Endothelial cell of umbilical vein (primary cell): ENCODE measurements around the gene MAP3K10. TPM values are rescaled to one million over a fixed set of nuclear protein-coding genes. Genes with fewer than 3 reads are reported as not detected.

Source experiments
- BruUV-seq: library from RNA; stranded (reverse); fragments of 400-500 nt; replicated peaks from 2 replicates; lab custom pipeline; 2021; lab: Mats Ljungman, UMichigan
- CTCF ChIA-PET: fragments of 300-600, 350-600 bp; sonication (Branson Sonifier 250); formaldehyde crosslinking; loops from one replicate; lab custom pipeline; 2021; ENCODE audit warnings: antibody characterized with exemption, inconsistent platforms; lab: Charles Lee
- POLR2A ChIA-PET: fragments of 300-600, 350-600 bp; sonication (Branson Sonifier 250); formaldehyde crosslinking; loops from one replicate; lab custom pipeline; 2021; ENCODE audit warnings: antibody characterized with exemption, inconsistent platforms; lab: Charles Lee
- DNase-seq: peaks from one replicate; pipeline ENCODE4 v3.0.0-alpha.2; 2011; ENCODE audit warnings: low read depth, low spot score
- FAIRE-seq: peaks from 2 replicates; lab custom pipeline; 2011; peaks lifted over from hg19 to GRCh38; lab: Jason Lieb, UNC
- H2AFZ ChIP-seq: 2 replicates; pipeline ENCODE4 v1.6.0; 2012; ENCODE audit warnings: low read depth, low read length, control low read depth, inconsistent platforms
- H3K27ac ChIP-seq: 2 replicates; pipeline ENCODE4 v1.5.1; 2011; ENCODE audit warnings: low read depth, mild to moderate bottlenecking, control low read depth, low read length, moderate library complexity; ENCODE audit not compliant: insufficient read depth
- H3K27me3 ChIP-seq, 2 experiments: 2 replicates each; pipeline versions ENCODE4 v1.6.0 to v1.6.1; 2011; ENCODE audit warnings: low read length in 2 of 2, mixed read lengths in 1 of 2; ENCODE audit not compliant: control insufficient read depth in 2 of 2, insufficient read depth in 2 of 2
- H3K36me3 ChIP-seq, 2 experiments: 2 replicates in 1 of 2; 3 replicates in 1 of 2; pipeline ENCODE4 v1.5.1; 2011; ENCODE audit warnings: low read length in 2 of 2, mild to moderate bottlenecking in 1 of 2, moderate library complexity in 1 of 2; ENCODE audit not compliant: control insufficient read depth in 2 of 2, insufficient read depth in 2 of 2; ENCODE audit errors: extremely low read depth in 1 of 2
- H3K4me1 ChIP-seq: 3 replicates; pipeline ENCODE4 v1.5.1; 2011; ENCODE audit warnings: mild to moderate bottlenecking, low read length; ENCODE audit not compliant: control insufficient read depth, insufficient read depth; ENCODE audit errors: extremely low read depth
- H3K4me2 ChIP-seq: 2 replicates; pipeline ENCODE4 v1.6.1; 2011; ENCODE audit warnings: low read length, control low read depth, mixed read lengths; ENCODE audit not compliant: insufficient read depth
- H3K4me3 ChIP-seq, 3 experiments: fragments of 200-600 bp in 1 of 3; sonication (generic), shearing (Covaris generic) in 1 of 3; replicated peaks in 1 of 3; 2 replicates each; pipeline ENCODE4 v1.5.1; 2011 to 2016; ENCODE audit warnings: control low read depth in 3 of 3, low read length in 3 of 3, mild to moderate bottlenecking in 2 of 3, inconsistent platforms in 1 of 3, low read depth in 1 of 3, moderate library complexity in 1 of 3; ENCODE audit not compliant: insufficient read depth in 1 of 3
- H3K79me2 ChIP-seq: 2 replicates; pipeline ENCODE4 v1.6.0; 2012; ENCODE audit warnings: low read length, inconsistent platforms; ENCODE audit not compliant: control insufficient read depth, insufficient read depth
- H3K9ac ChIP-seq: replicated peaks from 2 replicates; pipeline ENCODE3; 2011; ENCODE audit warnings: low read length, control low read depth; ENCODE audit not compliant: insufficient read depth; ENCODE audit errors: extremely low read depth
- H3K9me1 ChIP-seq: replicated peaks from 3 replicates; pipeline ENCODE4 v1.6.0; 2011; ENCODE audit warnings: mild to moderate bottlenecking, low read length; ENCODE audit not compliant: control insufficient read depth, insufficient read depth; ENCODE audit errors: extremely low read depth
- H3K9me3 ChIP-seq: replicated peaks from 2 replicates; pipeline ENCODE4 v1.5.1; 2012; ENCODE audit warnings: low read length, inconsistent platforms; ENCODE audit not compliant: control insufficient read depth, insufficient read depth
- H4K20me1 ChIP-seq: replicated peaks from 2 replicates; pipeline ENCODE3; 2011; ENCODE audit warnings: mild to moderate bottlenecking, low read length; ENCODE audit not compliant: control insufficient read depth, insufficient read depth; ENCODE audit errors: extremely low read depth
- EZH2 ChIP-seq: IDR thresholded peaks from 2 replicates; pipeline ENCODE4 v1.6.1; 2012; ENCODE audit warnings: borderline replicate concordance, low read depth, mild to moderate bottlenecking, moderate library complexity, low read length, inconsistent platforms; ENCODE audit not compliant: severe bottlenecking
- FOS ChIP-seq: IDR thresholded peaks from 2 replicates; pipeline ENCODE4 v1.6.1; 2011; ENCODE audit warnings: mild to moderate bottlenecking, low read length, moderate library complexity, borderline replicate concordance; ENCODE audit not compliant: insufficient read depth
- GATA2 ChIP-seq: IDR thresholded peaks from 2 replicates; pipeline ENCODE4 v1.7.0; 2011; ENCODE audit warnings: low read depth, mild to moderate bottlenecking, moderate library complexity, mixed read lengths, low read length; ENCODE audit not compliant: insufficient read length, insufficient read depth
- MAX ChIP-seq: IDR thresholded peaks from 2 replicates; pipeline ENCODE4 v1.6.1; 2011; ENCODE audit not compliant: insufficient read depth, insufficient read length
- MYC ChIP-seq: IDR thresholded peaks from one replicate; pipeline ENCODE4 v1.6.1; 2011; ENCODE audit warnings: mild to moderate bottlenecking, low read depth, low read length
- POLR2A ChIP-seq: IDR thresholded peaks from 2 replicates; pipeline ENCODE4 v1.6.1; 2012; ENCODE audit warnings: low read depth, mild to moderate bottlenecking, control low read depth, low read length
- POLR2AphosphoS5 ChIP-seq: IDR thresholded peaks from 2 replicates; pipeline ENCODE4 v1.6.1; 2012; ENCODE audit warnings: low read depth, mild to moderate bottlenecking, control low read depth, low read length, moderate library complexity; ENCODE audit not compliant: insufficient read depth
- dilution Hi-C: fragments of 300-500 bp; cut with MboI; formaldehyde crosslinking; loops from one replicate; pipeline ENCODE4 v1.15.0; 2019; ENCODE audit warnings: low sequenced_read_pairs; ENCODE audit not compliant: extremely low pct_ligation_motif_present
- intact Hi-C: fragments of 100-400 bp; cut with micrococcal nuclease; formaldehyde crosslinking; loops from one replicate; pipeline ENCODE4 v1.10.0; 2022
- polyA plus RNA-seq, 4 experiments: library from polyadenylated mRNA; depleted of rRNA in 3 of 4; stranded (reverse) in 3 of 4; unstranded in 1 of 4; fragments of >200 nt; gene quantifications; 2 replicates each; pipeline versions ENCODE4 v1.2.1 to v1.2.3, GENCODE V29; 2011 to 2012; ENCODE audit warnings: missing spikeins in 1 of 4
- total RNA-seq: library from RNA; stranded (reverse); gene quantifications from 2 replicates; pipeline ENCODE4 v1.2.3, GENCODE V29; 2021
- TF ChIP-seq, protein P1 (sequence below), 2 donors: IDR thresholded peaks; 1 replicate in 1 of 2; 2 replicates in 1 of 2; pipeline ENCODE4 v1.5.1; 2011; ENCODE audit warnings: low read length in 2 of 2, mild to moderate bottlenecking in 2 of 2, moderate library complexity in 2 of 2, control low read depth in 1 of 2, inconsistent platforms in 1 of 2, low read depth in 1 of 2; ENCODE audit not compliant: insufficient read depth in 1 of 2; ENCODE audit errors: extremely low read depth in 1 of 2

Gene MAP3K10
- total and polyA plus RNA-seq, 2 donors (not counting 3 experiments of a cell fraction or from before 2014, with no cell fraction given): 6.3 to 19.4 TPM

DNA sequence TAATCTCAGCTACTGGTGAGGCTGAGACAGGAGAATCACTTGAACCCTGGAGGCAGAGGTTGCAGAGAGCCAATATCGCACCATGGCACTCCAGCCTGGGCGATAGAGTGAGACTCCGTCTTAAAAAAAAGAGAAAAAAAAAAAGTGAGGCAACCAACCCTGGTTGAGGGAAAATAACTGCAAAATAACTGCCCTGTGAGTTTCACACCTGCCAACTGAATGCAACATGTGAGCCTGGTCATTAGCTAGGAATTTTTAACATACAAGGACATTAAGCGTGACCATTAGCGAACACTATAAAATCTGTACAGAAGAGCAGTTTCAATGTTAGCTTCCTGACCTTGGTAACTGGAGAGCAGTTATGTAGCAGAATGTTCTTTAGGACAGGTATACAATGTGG, 37.6 kb downstream of the MAP3K10 start:
- H3K4me2 ChIP-seq: no peak overlapping the region
- H2AFZ ChIP-seq: no peak overlapping the region
- no peaks in the 10 kb centered on the region for H3K79me2 ChIP-seq
- intact Hi-C loops (no loop called here), dilution Hi-C loops (no loop called here)
- CTCF ChIA-PET: no interaction called here
- POLR2A ChIA-PET: no interaction called here
- H3K9me1 ChIP-seq: no peaks in the 10 kb centered on the region
- H4K20me1 ChIP-seq: no peaks in the 10 kb centered on the region
- no peaks in the 10 kb centered on the region for H3K9me3 ChIP-seq
- no peak for FAIRE-seq
- BruUV-seq: no TSS peak
- no peak overlapping the region for H3K9ac ChIP-seq
- peaks cover 23% of the 10 kb centered on the region for H3K4me1 ChIP-seq
- H3K36me3 ChIP-seq: no peaks in the 10 kb centered on the region
- no peak overlapping the region for H3K27ac ChIP-seq
- no peak overlapping the region for H3K4me3 ChIP-seq
- no peak for DNase-seq
- TF ChIP-seq POLR2AphosphoS5 (no peak), GATA2 (no peak), MAX (no peak), FOS (no peak), POLR2A (no peak), MYC (no peak), EZH2 (no peak)
- TF ChIP-seq, protein P1, sequence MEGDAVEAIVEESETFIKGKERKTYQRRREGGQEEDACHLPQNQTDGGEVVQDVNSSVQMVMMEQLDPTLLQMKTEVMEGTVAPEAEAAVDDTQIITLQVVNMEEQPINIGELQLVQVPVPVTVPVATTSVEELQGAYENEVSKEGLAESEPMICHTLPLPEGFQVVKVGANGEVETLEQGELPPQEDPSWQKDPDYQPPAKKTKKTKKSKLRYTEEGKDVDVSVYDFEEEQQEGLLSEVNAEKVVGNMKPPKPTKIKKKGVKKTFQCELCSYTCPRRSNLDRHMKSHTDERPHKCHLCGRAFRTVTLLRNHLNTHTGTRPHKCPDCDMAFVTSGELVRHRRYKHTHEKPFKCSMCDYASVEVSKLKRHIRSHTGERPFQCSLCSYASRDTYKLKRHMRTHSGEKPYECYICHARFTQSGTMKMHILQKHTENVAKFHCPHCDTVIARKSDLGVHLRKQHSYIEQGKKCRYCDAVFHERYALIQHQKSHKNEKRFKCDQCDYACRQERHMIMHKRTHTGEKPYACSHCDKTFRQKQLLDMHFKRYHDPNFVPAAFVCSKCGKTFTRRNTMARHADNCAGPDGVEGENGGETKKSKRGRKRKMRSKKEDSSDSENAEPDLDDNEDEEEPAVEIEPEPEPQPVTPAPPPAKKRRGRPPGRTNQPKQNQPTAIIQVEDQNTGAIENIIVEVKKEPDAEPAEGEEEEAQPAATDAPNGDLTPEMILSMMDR (IDR thresholded peaks at IDR 0.05; ENCODE audit: extremely low read depth in 1 of 2, insufficient read depth in 1 of 2, low read depth in 1 of 2, low read length in 2 of 2): no peak
- H3K27me3 ChIP-seq: peaks cover 23 to 35% of the 10 kb centered on the region in 2 experiments
